SH-SY5Y (cell line): ENCODE data around the gene LRRC7.

ENCODE experiments used
- GATA2 ChIP-seq: IDR thresholded peaks from 2 replicates; pipeline ENCODE4 v1.6.1; 2011; ENCODE audit warnings: mild to moderate bottlenecking, low read depth, low read length
- GATA3 ChIP-seq: IDR thresholded peaks from 2 replicates; pipeline ENCODE4 v1.6.1; 2011; ENCODE audit warnings: low read depth, mild to moderate bottlenecking, low read length, moderate library complexity

The LRRC7 gene

GRCh38 chr1:69649383-69649990, 81.8 kb downstream of the LRRC7 start:
- TF ChIP-seq GATA3 (peak; percentile 60; the same call in 1 of the 2 replicates), GATA2 (no peak)

GRCh38 chr1:69650779-69651178, 83.1 kb downstream of the LRRC7 start:
- no peak for TF ChIP-seq GATA3
- TF ChIP-seq GATA2, result no peak

- TF ChIP-seq GATA3 (no peak), GATA2 (no peak)
Measured at GRCh38 chr1:69651656-69652055, 83.9 kb downstream of the LRRC7 start.

- TF ChIP-seq GATA2 (no peak), GATA3 (no peak)
Measured at GRCh38 chr1:69657971-69658370, 90.2 kb downstream of the LRRC7 start.

- TF ChIP-seq GATA3, result no peak
- TF ChIP-seq GATA2, result no peak
Measured at GRCh38 chr1:69661686-69662085, 94.0 kb downstream of the LRRC7 start.

GRCh38 chr1:69662321-69662720, 94.6 kb downstream of the LRRC7 start:
- no peak for TF ChIP-seq GATA2

- TF ChIP-seq GATA3 (no peak), GATA2 (no peak)
Measured at GRCh38 chr1:69671363-69672010, 103.8 kb downstream of the LRRC7 start.

GRCh38 chr1:69673321-69673720, 105.6 kb downstream of the LRRC7 start:
- TF ChIP-seq GATA2 (no peak), GATA3 (no peak)

GRCh38 chr1:69679965-69680364, 112.2 kb downstream of the LRRC7 start:
- TF ChIP-seq GATA3 (no peak), GATA2 (no peak)

GRCh38 chr1:69686367-69686984, 118.8 kb downstream of the LRRC7 start:
- TF ChIP-seq GATA2 (no peak), GATA3 (no peak)

- TF ChIP-seq GATA3, result no peak
- no peak for TF ChIP-seq GATA2
Measured at GRCh38 chr1:69688193-69688592, 120.5 kb downstream of the LRRC7 start.

- no peak for TF ChIP-seq GATA2
- no peak for TF ChIP-seq GATA3
Measured at GRCh38 chr1:69691179-69691578, 123.5 kb downstream of the LRRC7 start.

- TF ChIP-seq GATA3, result no peak
- no peak for TF ChIP-seq GATA2
Measured at GRCh38 chr1:69693921-69694675, 126.4 kb downstream of the LRRC7 start.

- TF ChIP-seq GATA3 (no peak), GATA2 (no peak)
Measured at GRCh38 chr1:69697340-69697739, 129.6 kb downstream of the LRRC7 start.

- TF ChIP-seq GATA3, result no peak
- no peak for TF ChIP-seq GATA2
Measured at GRCh38 chr1:69700770-69701169, 133.0 kb downstream of the LRRC7 start.
